ENCODE results near the gene MME.

Gene MME

GRCh38 chr3:155189478-155189877 is 109.4 kb downstream of the MME start:
- Histone ChIP-seq H3K4ac (ENCODE audit: low read depth, low read length) (no peak overlapping the region), H2BK15ac (replicated peaks; ENCODE audit: low read depth) (no peak overlapping the region), H4K8ac (ENCODE audit: low read depth, low read length) (no peak overlapping the region), H3K27ac (ENCODE audit: low read depth, low read length) (no peak overlapping the region), H2AK5ac (ENCODE audit: low read length) (no peak overlapping the region), H2BK120ac (ENCODE audit: low read depth, low read length) (no peak overlapping the region), H3K79me2 (ENCODE audit: control insufficient read depth, insufficient read depth, low read length) (no peaks in the 10 kb centered on the region), H3K79me1 (ENCODE audit: low read length) (no peaks in the 10 kb centered on the region), H3K4me2 (ENCODE audit: low read length) (no peak overlapping the region), H3K23ac (ENCODE audit: low read length) (no peak overlapping the region), H2BK5ac (ENCODE audit: low read length) (no peak overlapping the region), H3K18ac (ENCODE audit: low read length) (no peak overlapping the region), H3K36me3 (ENCODE audit: control insufficient read depth, insufficient read depth, low read length) (no peaks in the 10 kb centered on the region), H3K4me1 (ENCODE audit: control insufficient read depth, low read depth, low read length) (no peaks in the 10 kb centered on the region), H3K27me3 (ENCODE audit: insufficient read depth, low read length, poor library complexity) (no peaks in the 10 kb centered on the region), H3K4me3 (ENCODE audit: low read length) (no peak overlapping the region), H4K5ac (ENCODE audit: low read length) (no peak overlapping the region), H3K9ac (ENCODE audit: low read length) (no peak overlapping the region), H3K56ac (ENCODE audit: low read length) (no peak overlapping the region)
- no CpG with 5 or more reads among the region's 4 CpGs for WGBS (ENCODE audit: extremely low coverage, insufficient coverage, low lambda C conversion rate)
- DNase-seq = no peak

- H4K8ac ChIP-seq (ENCODE audit: low read depth, low read length) = no peak overlapping the region
- H3K27ac ChIP-seq (ENCODE audit: low read depth, low read length) = no peak overlapping the region
- H3K36me3 ChIP-seq (ENCODE audit: control insufficient read depth, insufficient read depth, low read length) = no peaks in the 10 kb centered on the region
- no peak overlapping the region for H3K23ac ChIP-seq (ENCODE audit: low read length)
- no peak overlapping the region for H2BK15ac ChIP-seq (replicated peaks; ENCODE audit: low read depth)
- H3K9ac ChIP-seq (ENCODE audit: low read length) = no peak overlapping the region
- no peak overlapping the region for H4K5ac ChIP-seq (ENCODE audit: low read length)
- no peak overlapping the region for H3K4me3 ChIP-seq (ENCODE audit: low read length)
- no peaks in the 10 kb centered on the region for H3K79me2 ChIP-seq (ENCODE audit: control insufficient read depth, insufficient read depth, low read length)
- no peak overlapping the region for H3K4ac ChIP-seq (ENCODE audit: low read depth, low read length)
- no peak overlapping the region for H2AK5ac ChIP-seq (ENCODE audit: low read length)
- no peak overlapping the region for H3K18ac ChIP-seq (ENCODE audit: low read length)
- no peaks in the 10 kb centered on the region for H3K4me1 ChIP-seq (ENCODE audit: control insufficient read depth, low read depth, low read length)
- no peak overlapping the region for H2BK120ac ChIP-seq (ENCODE audit: low read depth, low read length)
- no peaks in the 10 kb centered on the region for H3K79me1 ChIP-seq (ENCODE audit: low read length)
- H2BK5ac ChIP-seq (ENCODE audit: low read length) = no peak overlapping the region
- no peak overlapping the region for H3K56ac ChIP-seq (ENCODE audit: low read length)
- H3K4me2 ChIP-seq (ENCODE audit: low read length) = no peak overlapping the region
- no peaks in the 10 kb centered on the region for H3K27me3 ChIP-seq (ENCODE audit: insufficient read depth, low read length, poor library complexity)
- no peak for DNase-seq
These were observed 110.6 kb downstream of the MME start for GRCh38 chr3:155190691-155191090.

- Histone ChIP-seq H2AK5ac (ENCODE audit: low read length) (no peak overlapping the region), H3K4me1 (ENCODE audit: control insufficient read depth, low read depth, low read length) (no peaks in the 10 kb centered on the region), H3K79me1 (ENCODE audit: low read length) (no peaks in the 10 kb centered on the region), H3K18ac (ENCODE audit: low read length) (no peak overlapping the region), H2BK120ac (ENCODE audit: low read depth, low read length) (no peak overlapping the region), H3K27ac (ENCODE audit: low read depth, low read length) (no peak overlapping the region), H3K36me3 (ENCODE audit: control insufficient read depth, insufficient read depth, low read length) (no peaks in the 10 kb centered on the region), H3K23ac (ENCODE audit: low read length) (no peak overlapping the region), H4K8ac (ENCODE audit: low read depth, low read length) (no peak overlapping the region), H3K79me2 (ENCODE audit: control insufficient read depth, insufficient read depth, low read length) (no peaks in the 10 kb centered on the region), H3K4me2 (ENCODE audit: low read length) (no peak overlapping the region), H3K4ac (ENCODE audit: low read depth, low read length) (no peak overlapping the region), H3K27me3 (ENCODE audit: insufficient read depth, low read length, poor library complexity) (no peaks in the 10 kb centered on the region), H3K56ac (ENCODE audit: low read length) (no peak overlapping the region), H4K5ac (ENCODE audit: low read length) (no peak overlapping the region), H2BK15ac (replicated peaks; ENCODE audit: low read depth) (no peak overlapping the region), H3K4me3 (ENCODE audit: low read length) (no peak overlapping the region), H2BK5ac (ENCODE audit: low read length) (no peak overlapping the region), H3K9ac (ENCODE audit: low read length) (no peak overlapping the region)
- WGBS (ENCODE audit: extremely low coverage, insufficient coverage, low lambda C conversion rate) = no CpG with 5 or more reads among the region's 2 CpGs
- DNase-seq = no peak
These were observed 113.0 kb downstream of the MME start for GRCh38 chr3:155192957-155193746.

GRCh38 chr3:155193868-155194267 is 113.7 kb downstream of the MME start:
- no CpG with 5 or more reads among the region's 2 CpGs for WGBS (ENCODE audit: extremely low coverage, insufficient coverage, low lambda C conversion rate)
- Histone ChIP-seq H4K8ac (ENCODE audit: low read depth, low read length) (no peak overlapping the region), H2AK5ac (ENCODE audit: low read length) (no peak overlapping the region), H2BK15ac (replicated peaks; ENCODE audit: low read depth) (no peak overlapping the region), H2BK5ac (ENCODE audit: low read length) (no peak overlapping the region), H4K5ac (ENCODE audit: low read length) (no peak overlapping the region), H3K56ac (ENCODE audit: low read length) (no peak overlapping the region), H3K27ac (ENCODE audit: low read depth, low read length) (no peak overlapping the region), H3K9ac (ENCODE audit: low read length) (no peak overlapping the region), H3K4ac (ENCODE audit: low read depth, low read length) (no peak overlapping the region), H3K79me1 (ENCODE audit: low read length) (no peaks in the 10 kb centered on the region), H3K4me3 (ENCODE audit: low read length) (no peak overlapping the region), H3K18ac (ENCODE audit: low read length) (no peak overlapping the region), H3K4me2 (ENCODE audit: low read length) (no peak overlapping the region), H3K27me3 (ENCODE audit: insufficient read depth, low read length, poor library complexity) (no peaks in the 10 kb centered on the region), H3K79me2 (ENCODE audit: control insufficient read depth, insufficient read depth, low read length) (no peaks in the 10 kb centered on the region), H3K23ac (ENCODE audit: low read length) (no peak overlapping the region), H2BK120ac (ENCODE audit: low read depth, low read length) (no peak overlapping the region), H3K36me3 (ENCODE audit: control insufficient read depth, insufficient read depth, low read length) (no peaks in the 10 kb centered on the region), H3K4me1 (ENCODE audit: control insufficient read depth, low read depth, low read length) (no peaks in the 10 kb centered on the region)
- no peak for DNase-seq

GRCh38 chr3:155194973-155195957 is 115.1 kb downstream of the MME start:
- H4K5ac ChIP-seq (ENCODE audit: low read length) = no peak overlapping the region
- H3K79me2 ChIP-seq (ENCODE audit: control insufficient read depth, insufficient read depth, low read length) = no peaks in the 10 kb centered on the region
- H3K4me1 ChIP-seq (ENCODE audit: control insufficient read depth, low read depth, low read length) = no peaks in the 10 kb centered on the region
- H3K79me1 ChIP-seq (ENCODE audit: low read length) = no peaks in the 10 kb centered on the region
- H3K23ac ChIP-seq (ENCODE audit: low read length) = no peak overlapping the region
- peak overlapping the region; percentile 68 for H3K18ac ChIP-seq (ENCODE audit: low read length)
- H3K56ac ChIP-seq (ENCODE audit: low read length) = no peak overlapping the region
- H3K36me3 ChIP-seq (ENCODE audit: control insufficient read depth, insufficient read depth, low read length) = no peaks in the 10 kb centered on the region
- peak; percentile 21 for DNase-seq
- H2BK15ac ChIP-seq (replicated peaks; ENCODE audit: low read depth) = no peak overlapping the region
- H2BK5ac ChIP-seq (ENCODE audit: low read length) = no peak overlapping the region
- H3K27me3 ChIP-seq (ENCODE audit: insufficient read depth, low read length, poor library complexity) = no peaks in the 10 kb centered on the region
- H3K9ac ChIP-seq (ENCODE audit: low read length) = no peak overlapping the region
- no peak overlapping the region for H2BK120ac ChIP-seq (ENCODE audit: low read depth, low read length)
- no peak overlapping the region for H2AK5ac ChIP-seq (ENCODE audit: low read length)
- peak overlapping the region; percentile 31 for H3K4ac ChIP-seq (ENCODE audit: low read depth, low read length)
- H3K4me3 ChIP-seq (ENCODE audit: low read length) = no peak overlapping the region
- H3K4me2 ChIP-seq (ENCODE audit: low read length) = no peak overlapping the region
- no CpG with 5 or more reads among the region's 8 CpGs for WGBS (ENCODE audit: extremely low coverage, insufficient coverage, low lambda C conversion rate)
- no peak overlapping the region for H4K8ac ChIP-seq (ENCODE audit: low read depth, low read length)
- H3K27ac ChIP-seq (ENCODE audit: low read depth, low read length) = no peak overlapping the region

All from mesendoderm (in vitro differentiated cells).